ENCODE measurements around the gene SHC1.

- TF ChIP-seq CTCF (IDR thresholded peaks at IDR 0.05) (no peak), POLR2A (IDR thresholded peaks at IDR 0.05) (no peak)
Measured at GRCh38 chr1:155000411-155000725, 29.8 kb upstream of the SHC1 start.

Data from thyroid gland (tissue), 4 donors.